ENCODE results near the gene ALDH5A1.
A peak's percentile ranks its signal among the peaks of the same experiment; 100 is the strongest.

Gene ALDH5A1

GRCh38 chr6:24524805-24525204, 30.0 kb downstream of the ALDH5A1 start:
- no peak for DNase-seq (ENCODE audit: low read depth in 3 of 3)

GRCh38 chr6:24529985-24530384, 35.2 kb downstream of the ALDH5A1 start:
- no peak for DNase-seq (ENCODE audit: low read depth in 3 of 3)

GRCh38 chr6:24534329-24534728, 39.6 kb downstream of the ALDH5A1 start:
- DNase-seq (ENCODE audit: low read depth in 3 of 3), result no peak

- DNase-seq (ENCODE audit: low read depth in 3 of 3), result no peak
These were observed 40.4 kb downstream of the ALDH5A1 start for GRCh38 chr6:24535210-24535609.

GRCh38 chr6:24536466-24536865, 41.7 kb downstream of the ALDH5A1 start:
- DNase-seq (ENCODE audit: low read depth in 3 of 3), result no peak

GRCh38 chr6:24537082-24537699, 42.4 kb downstream of the ALDH5A1 start:
- no peak for DNase-seq (ENCODE audit: low read depth in 3 of 3)

- no peak for DNase-seq (ENCODE audit: low read depth in 3 of 3)
These were observed 43.1 kb downstream of the ALDH5A1 start for GRCh38 chr6:24537771-24538385.

GRCh38 chr6:24539416-24539815, 44.6 kb downstream of the ALDH5A1 start:
- no peak for DNase-seq (ENCODE audit: low read depth in 3 of 3)

- DNase-seq (ENCODE audit: low read depth in 3 of 3), result no peak
These were observed 45.4 kb downstream of the ALDH5A1 start for GRCh38 chr6:24540197-24540596.

- DNase-seq (ENCODE audit: low read depth in 3 of 3), result no peak
These were observed 48.9 kb downstream of the ALDH5A1 start for GRCh38 chr6:24543683-24544082.

GRCh38 chr6:24545183-24545582, 50.4 kb downstream of the ALDH5A1 start:
- DNase-seq (ENCODE audit: low read depth in 3 of 3), result no peak

GRCh38 chr6:24545691-24546090, 50.9 kb downstream of the ALDH5A1 start:
- DNase-seq (ENCODE audit: low read depth in 3 of 3), result no peak

- no peak for DNase-seq (ENCODE audit: low read depth in 3 of 3)
These were observed 51.7 kb downstream of the ALDH5A1 start for GRCh38 chr6:24546439-24546838.

- DNase-seq (ENCODE audit: low read depth in 3 of 3), result peak in 1 of 3 experiments; percentile 5
These were observed 52.5 kb downstream of the ALDH5A1 start for GRCh38 chr6:24547243-24547642.

- no peak for DNase-seq (ENCODE audit: low read depth in 3 of 3)
These were observed 54.4 kb downstream of the ALDH5A1 start for GRCh38 chr6:24549158-24549557.

GRCh38 chr6:24549674-24550353, 55.0 kb downstream of the ALDH5A1 start:
- no peak for DNase-seq (ENCODE audit: low read depth in 3 of 3)

- DNase-seq (ENCODE audit: low read depth in 3 of 3), result no peak
These were observed 56.4 kb downstream of the ALDH5A1 start for GRCh38 chr6:24551139-24551538.

GRCh38 chr6:24554474-24554873, 59.7 kb downstream of the ALDH5A1 start:
- no peak for DNase-seq (ENCODE audit: low read depth in 3 of 3)

- no peak for DNase-seq (ENCODE audit: low read depth in 3 of 3)
These were observed 63.7 kb downstream of the ALDH5A1 start for GRCh38 chr6:24558516-24558915.

GRCh38 chr6:24564081-24564480, 69.3 kb downstream of the ALDH5A1 start:
- no peak for DNase-seq (ENCODE audit: low read depth in 3 of 3)

- no peak for DNase-seq (ENCODE audit: low read depth in 3 of 3)
These were observed 70.4 kb downstream of the ALDH5A1 start for GRCh38 chr6:24565196-24565595.

GRCh38 chr6:24566020-24566767, 71.4 kb downstream of the ALDH5A1 start:
- no peak for DNase-seq (ENCODE audit: low read depth in 3 of 3)
